Left ventricle myocardium inferior (tissue), 1 donor: ENCODE measurements around the gene FBXO47. TPM values are rescaled to one million over a fixed set of nuclear protein-coding genes. Genes with fewer than 3 reads are reported as not detected.

Experiments
- DNase-seq: peaks from one replicate; pipeline ENCODE4 v3.0.0-alpha.2; 2020
- H3K27ac ChIP-seq: fragments of 200-600 bp; replicated peaks from 2 replicates; pipeline ENCODE4 v1.8.0; 2021
- H3K27me3 ChIP-seq: fragments of 200-600 bp; 2 replicates; pipeline ENCODE4 v1.8.0; 2021; ENCODE audit warnings: low read depth
- H3K36me3 ChIP-seq: fragments of 200-600 bp; 2 replicates; pipeline ENCODE4 v1.8.0; 2021
- H3K4me1 ChIP-seq: fragments of 200-600 bp; 2 replicates; pipeline ENCODE4 v1.8.0; 2021
- H3K4me3 ChIP-seq: fragments of 200-600 bp; 2 replicates; pipeline ENCODE4 v1.8.0; 2021; ENCODE audit warnings: mild to moderate bottlenecking, moderate library complexity
- H3K9me3 ChIP-seq: fragments of 200-600 bp; replicated peaks from 2 replicates; pipeline ENCODE4 v1.8.0; 2021
- CTCF ChIP-seq: fragments of 200-600 bp; IDR thresholded peaks from 2 replicates; pipeline ENCODE4 v1.8.0; 2021; ENCODE audit warnings: antibody characterized with exemption, mild to moderate bottlenecking, borderline replicate concordance
- intact Hi-C: fragments of 100-400 bp; cut with micrococcal nuclease; formaldehyde crosslinking; loops from one replicate; pipeline ENCODE4 v1.11.0; 2022
- total RNA-seq: library from RNA; stranded (reverse); fragmentation: NEBNext Ultra II Directional; extraction: Animal tissue kit (Norgen Biotek cat#: 25700); gene quantifications from one replicate; pipeline ENCODE4 v1.2.1, GENCODE V29; 2021
- donor health status: DM: no; HTN: yes; CAD: no; lungs with severe emphysema.

Gene FBXO47
- total RNA-seq, 1 donor from 2014 or later, result not detected

- Histone ChIP-seq H3K27me3 (no peaks in the 10 kb centered on the region), H3K4me3 (no peak overlapping the region), H3K27ac (peak overlapping the region; percentile 69), H3K4me1 (peaks cover 21% of the 10 kb centered on the region), H3K9me3 (peaks cover 4% of the 10 kb centered on the region), H3K36me3 (no peaks in the 10 kb centered on the region)
- DNase-seq, result no peak
- intact Hi-C loops, result no loop called here
- no peak for TF ChIP-seq CTCF
These were observed 47.0 kb upstream of the FBXO47 start for GRCh38 chr17:39014044-39014794.

GRCh38 chr17:39012725-39013124 lies 45.5 kb upstream of the FBXO47 start:
- H3K9me3 ChIP-seq, result peaks cover 6% of the 10 kb centered on the region
- no peak for TF ChIP-seq CTCF
- H3K27ac ChIP-seq, result no peak overlapping the region
- intact Hi-C loops, result no loop called here
- no peak for DNase-seq
- H3K27me3 ChIP-seq, result no peaks in the 10 kb centered on the region
- H3K36me3 ChIP-seq, result no peaks in the 10 kb centered on the region
- H3K4me1 ChIP-seq, result peaks cover 16% of the 10 kb centered on the region
- H3K4me3 ChIP-seq, result no peak overlapping the region

DNA sequence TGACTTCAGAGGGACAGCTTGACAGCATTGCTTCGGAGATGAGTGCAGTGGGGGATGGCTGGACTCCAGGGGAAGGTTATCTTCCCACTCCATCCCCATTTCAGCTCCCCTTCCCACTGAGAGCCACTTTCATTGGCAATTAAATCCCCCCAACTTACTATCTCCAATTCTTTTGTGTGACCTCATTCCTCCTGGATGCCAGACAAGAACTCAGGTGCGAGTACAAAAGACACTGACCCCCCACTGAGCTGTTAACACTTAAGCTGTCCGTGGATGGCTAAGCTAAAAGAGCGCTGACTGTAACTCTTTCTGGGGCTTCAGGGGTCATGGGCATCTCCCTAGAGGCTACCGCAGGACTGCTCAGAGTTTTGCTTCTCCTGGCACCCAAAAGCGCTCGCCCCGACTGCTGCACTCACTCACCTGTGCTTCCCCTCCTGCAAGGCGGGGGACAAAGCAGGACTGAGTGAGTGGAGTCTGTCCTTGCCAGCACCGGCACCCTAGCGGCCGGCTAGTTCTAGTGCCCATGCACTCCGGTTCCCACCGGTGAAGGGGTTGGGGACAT lies 44.8 kb upstream of the FBXO47 start:
- H3K9me3 ChIP-seq, result peaks cover 6% of the 10 kb centered on the region

GRCh38 chr17:39009581-39010001 lies 42.4 kb upstream of the FBXO47 start:
- no peaks in the 10 kb centered on the region for H3K27me3 ChIP-seq

More for the DNA sequence above, 44.8 kb upstream of the FBXO47 start:
- peak; percentile 15 for TF ChIP-seq CTCF
- H3K4me3 ChIP-seq, result no peak overlapping the region
- H3K36me3 ChIP-seq, result no peaks in the 10 kb centered on the region
- H3K27ac ChIP-seq, result no peak overlapping the region
- peaks cover 16% of the 10 kb centered on the region for H3K4me1 ChIP-seq
- DNase-seq, result no peak
- H3K27me3 ChIP-seq, result no peaks in the 10 kb centered on the region
- intact Hi-C loops, result no loop called here

DNA sequence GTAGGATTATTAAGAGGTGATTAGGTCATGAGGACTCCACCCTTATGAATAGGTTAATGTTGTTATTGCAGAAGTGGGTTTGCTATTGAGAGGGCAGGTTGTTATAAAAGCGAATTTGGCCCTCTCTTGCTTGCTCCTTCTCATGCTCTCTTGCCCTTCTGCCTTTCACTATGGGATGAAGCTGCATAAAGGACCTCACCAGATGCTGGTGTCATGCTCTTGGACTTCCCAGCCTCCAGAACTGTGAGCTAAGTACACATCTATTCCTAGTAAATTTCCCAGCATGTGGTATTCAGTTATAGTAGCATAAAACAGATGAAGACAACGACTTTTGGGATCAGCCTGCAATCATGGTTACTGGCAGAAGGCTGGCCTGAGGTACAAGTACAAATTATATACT lies 41.4 kb upstream of the FBXO47 start:
- Histone ChIP-seq H3K9me3 (peaks cover 6% of the 10 kb centered on the region), H3K36me3 (no peaks in the 10 kb centered on the region), H3K27ac (no peak overlapping the region), H3K4me1 (peaks cover 3% of the 10 kb centered on the region), H3K4me3 (no peak overlapping the region), H3K27me3 (peaks cover 2% of the 10 kb centered on the region)
- DNase-seq, result no peak
- no peak for TF ChIP-seq CTCF
- intact Hi-C loops, result no loop called here

More at GRCh38 chr17:39009581-39010001, 42.4 kb upstream of the FBXO47 start:
- no peak for DNase-seq
- intact Hi-C loops, result no loop called here
- H3K4me1 ChIP-seq, result peaks cover 6% of the 10 kb centered on the region
- no peak overlapping the region for H3K27ac ChIP-seq
- no peaks in the 10 kb centered on the region for H3K36me3 ChIP-seq
- no peak overlapping the region for H3K4me3 ChIP-seq
- no peak for TF ChIP-seq CTCF
- peaks cover 6% of the 10 kb centered on the region for H3K9me3 ChIP-seq
